HG03139 (cell line): ENCODE data around the gene MAST4.

Experiments used
- ATAC-seq: cut with Tn5 transposase; IDR thresholded peaks from one replicate; pipeline ENCODE4 v1.9.1; 2021; ENCODE audit not compliant: unreplicated experiment

Gene MAST4

DNA sequence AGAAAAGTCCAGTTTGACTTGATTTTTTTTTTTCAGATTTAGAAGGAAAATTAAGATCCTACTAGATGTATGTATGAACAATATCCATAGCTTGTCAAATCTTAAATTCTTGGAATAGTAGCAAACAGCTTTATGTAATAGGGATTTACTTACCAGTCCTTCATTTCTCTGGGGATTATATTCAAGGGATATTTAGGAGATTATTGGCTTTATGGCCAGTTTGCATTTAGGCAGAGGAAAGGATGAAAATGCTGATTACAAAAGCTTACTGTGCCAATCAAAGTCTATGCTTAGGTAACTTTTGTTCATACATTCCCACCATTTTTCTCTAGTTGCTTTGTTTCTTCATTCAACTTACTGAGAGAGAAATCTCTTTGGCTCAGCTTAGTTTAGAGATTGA is 47.9 kb downstream of the MAST4 start:
- ATAC-seq: no peak

GRCh38 chr5:66645039-66645438 is 48.8 kb downstream of the MAST4 start:
- no peak for ATAC-seq

- ATAC-seq: no peak
Observed at GRCh38 chr5:66646570-66646969, 50.4 kb downstream of the MAST4 start.

DNA sequence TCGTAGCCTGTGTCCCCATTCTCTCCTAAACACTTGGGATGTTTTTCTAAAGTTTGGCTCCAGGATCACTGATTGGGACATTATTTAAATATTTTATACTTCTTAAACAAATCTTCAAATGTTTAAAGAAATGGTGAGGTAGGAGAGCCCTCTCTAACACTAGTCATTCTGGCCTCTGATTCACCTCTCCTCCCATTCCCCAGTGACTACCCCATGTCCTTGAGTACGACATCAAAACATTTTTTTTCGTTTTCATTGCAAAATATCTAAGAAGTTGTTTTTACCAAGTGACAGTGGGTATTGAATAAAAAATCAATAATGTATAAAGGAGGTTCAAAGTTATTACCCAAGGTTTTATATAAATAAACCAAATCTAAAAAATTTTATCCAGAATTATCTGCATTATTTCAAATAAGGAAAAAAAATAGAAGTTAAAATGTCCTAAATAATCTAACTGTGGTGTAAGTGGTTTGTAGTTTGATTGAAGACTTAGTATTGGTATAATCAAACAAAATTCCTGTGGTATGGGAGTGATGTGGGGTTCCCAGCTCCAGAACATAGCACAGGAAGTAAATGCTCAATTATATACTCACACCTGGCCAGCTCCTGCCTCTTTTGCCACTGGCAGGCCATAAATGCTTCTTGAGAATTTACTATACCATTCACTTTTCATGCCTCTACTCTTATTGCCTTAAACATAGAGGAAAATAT is 51.1 kb downstream of the MAST4 start:
- ATAC-seq: no peak

GRCh38 chr5:66652818-66653217 is 56.6 kb downstream of the MAST4 start:
- no peak for ATAC-seq

- no peak for ATAC-seq
Observed at GRCh38 chr5:66653325-66653724, 57.1 kb downstream of the MAST4 start.

DNA sequence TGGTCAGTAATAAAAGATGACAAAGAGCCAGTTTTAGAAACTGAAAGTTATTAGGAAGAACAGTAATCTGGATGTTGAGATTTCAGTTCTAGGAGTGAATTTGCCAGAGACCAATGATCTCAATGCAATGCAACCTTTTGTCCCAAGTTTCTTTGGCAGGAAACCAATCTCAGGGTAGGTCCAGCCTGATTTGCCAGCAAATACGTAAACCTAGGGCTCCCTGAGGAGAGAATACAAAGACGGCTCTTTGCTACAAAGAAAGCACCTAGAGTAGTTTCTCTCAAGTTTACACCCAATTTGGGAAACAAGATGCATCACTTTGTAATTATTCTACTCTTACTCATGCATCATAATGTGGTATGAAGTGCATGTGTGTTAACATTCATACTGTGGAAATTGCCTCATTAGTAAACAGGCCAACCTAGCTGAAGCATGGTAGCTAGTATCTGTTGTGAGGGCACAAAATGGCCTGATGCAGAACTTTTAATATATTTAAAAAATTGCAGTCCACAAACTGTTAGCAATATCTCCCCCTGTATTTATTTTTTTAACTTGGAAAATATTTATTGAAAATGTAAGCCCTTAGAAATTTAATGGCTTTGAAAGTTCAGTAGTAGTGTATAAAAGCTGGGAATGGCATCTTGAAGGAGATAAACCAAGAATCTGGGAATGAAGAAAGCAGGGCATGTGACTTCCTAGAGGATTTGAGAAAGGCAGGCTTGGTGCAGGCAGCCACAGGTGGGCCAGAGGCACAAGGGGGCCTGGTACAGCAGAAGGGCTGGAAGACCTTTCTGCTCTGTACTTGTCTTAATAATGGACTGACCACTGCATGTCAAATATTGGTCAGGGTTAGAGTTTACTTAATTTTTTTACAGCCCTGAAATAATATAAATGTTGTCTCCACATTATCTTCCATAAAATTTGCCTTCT is 59.5 kb downstream of the MAST4 start:
- no peak for ATAC-seq

DNA sequence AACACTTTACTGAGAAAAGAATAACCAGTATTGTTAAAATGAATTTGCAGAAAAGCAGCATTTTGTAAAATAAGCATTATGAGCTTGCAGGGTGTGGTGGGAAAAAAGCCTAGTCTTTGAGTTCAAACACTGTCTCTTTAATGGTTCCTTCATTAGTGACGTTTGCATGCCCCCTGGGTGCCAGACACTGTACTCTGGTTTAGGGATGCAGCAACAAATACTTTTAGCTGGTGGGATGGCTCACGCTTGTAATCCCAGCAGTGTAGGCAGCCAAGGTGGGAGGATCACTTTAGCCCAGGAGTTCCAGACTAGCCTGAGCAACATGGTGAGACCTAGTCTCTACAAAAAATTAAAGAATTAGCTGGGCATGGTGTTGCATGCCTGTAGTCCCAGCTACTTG is 62.3 kb downstream of the MAST4 start:
- no peak for ATAC-seq

DNA sequence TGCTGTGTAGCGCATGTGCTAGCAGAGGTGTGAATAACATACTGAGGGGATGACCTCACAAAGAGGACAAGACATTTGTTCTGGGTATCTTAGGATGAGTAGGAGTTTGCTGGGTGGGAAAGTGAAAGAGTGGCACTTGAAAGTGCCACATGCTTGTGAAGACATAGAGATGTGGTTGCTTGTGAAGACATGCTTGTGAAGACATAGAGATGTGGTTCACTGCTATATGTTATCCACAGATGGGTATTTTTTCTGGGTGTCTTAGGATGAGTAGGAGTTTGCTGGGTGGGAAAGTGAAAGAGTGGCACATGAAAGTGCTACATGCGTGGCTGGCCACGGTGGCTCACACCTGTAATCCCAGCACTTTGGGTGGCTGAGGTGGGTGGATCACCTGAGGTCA is 63.6 kb downstream of the MAST4 start:
- ATAC-seq: no peak

- no peak for ATAC-seq
Observed at GRCh38 chr5:66660396-66660795, 64.2 kb downstream of the MAST4 start.

GRCh38 chr5:66661149-66661548 is 65.0 kb downstream of the MAST4 start:
- ATAC-seq: no peak

DNA sequence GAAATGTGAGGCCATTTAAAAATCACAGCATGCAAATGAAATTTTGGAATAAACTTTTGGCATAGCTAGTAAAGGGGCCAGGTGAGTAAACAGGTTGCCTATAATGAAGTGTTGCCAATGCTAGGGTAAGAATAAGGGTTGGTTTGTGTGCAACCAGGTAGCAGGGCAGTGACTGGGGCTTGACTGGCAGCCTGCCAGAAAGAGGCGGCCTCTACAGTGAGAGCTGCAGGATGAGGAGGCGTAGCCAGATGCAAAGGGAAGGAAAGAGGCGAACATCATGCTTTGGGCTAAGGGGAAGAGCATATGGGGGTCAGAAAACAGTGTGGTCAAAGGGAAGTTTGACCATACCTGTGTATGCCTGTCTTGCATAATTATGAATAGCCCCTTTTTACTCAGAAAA is 70.6 kb downstream of the MAST4 start:
- no peak for ATAC-seq

DNA sequence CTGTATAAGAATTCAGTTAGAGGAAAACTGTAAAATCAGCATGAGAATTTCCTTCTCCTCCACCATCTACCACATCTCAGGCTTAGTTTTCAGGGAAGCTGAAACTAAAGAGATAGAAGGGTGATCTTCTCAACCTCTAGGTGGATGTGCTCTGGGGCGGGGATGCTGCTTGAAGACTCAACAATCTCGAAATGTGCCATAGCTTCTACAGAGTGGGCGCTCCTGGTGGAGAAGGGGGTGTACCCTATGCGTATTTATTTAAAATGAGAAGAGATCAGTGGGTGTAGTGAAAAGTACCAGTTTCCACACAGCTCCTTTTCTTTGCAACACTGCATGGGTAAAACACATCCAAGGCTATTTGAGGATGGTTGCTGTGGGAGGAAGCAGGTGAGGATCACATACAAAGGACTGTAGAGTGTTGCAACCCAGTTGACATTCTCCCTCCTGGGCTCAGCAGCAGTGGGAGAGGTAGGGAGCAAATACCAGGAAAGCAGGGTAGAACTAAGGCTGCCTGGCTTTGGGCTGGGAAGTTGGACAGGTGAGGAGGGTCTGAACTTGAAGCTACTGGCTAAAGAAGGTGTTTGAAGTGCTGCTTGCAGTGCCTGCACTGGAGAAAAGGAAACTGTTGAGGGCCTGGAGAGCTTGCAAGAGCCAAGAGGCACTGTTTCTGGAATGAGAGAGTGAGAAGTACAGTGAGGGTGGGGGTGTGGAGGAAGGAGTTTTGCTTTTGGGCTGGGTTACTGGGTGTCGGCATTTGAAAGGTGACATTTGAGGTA is 73.1 kb downstream of the MAST4 start:
- no peak for ATAC-seq

DNA sequence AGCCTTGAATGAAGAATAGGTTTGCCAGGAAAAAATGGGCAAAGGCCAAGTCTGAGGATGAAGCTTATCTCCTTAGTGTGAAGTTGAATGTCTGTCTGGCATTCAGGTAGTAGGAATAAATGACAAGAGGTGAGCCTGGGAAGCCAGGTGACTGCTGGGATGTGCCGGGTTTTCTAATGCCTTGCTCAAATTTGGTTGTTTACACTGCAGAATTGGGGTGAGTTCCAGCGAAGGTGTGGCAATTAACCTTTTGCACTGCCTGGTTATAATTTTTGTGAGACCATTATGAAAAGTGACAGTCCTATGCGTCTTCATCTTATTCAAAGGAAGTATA is 73.6 kb downstream of the MAST4 start:
- ATAC-seq: no peak

DNA sequence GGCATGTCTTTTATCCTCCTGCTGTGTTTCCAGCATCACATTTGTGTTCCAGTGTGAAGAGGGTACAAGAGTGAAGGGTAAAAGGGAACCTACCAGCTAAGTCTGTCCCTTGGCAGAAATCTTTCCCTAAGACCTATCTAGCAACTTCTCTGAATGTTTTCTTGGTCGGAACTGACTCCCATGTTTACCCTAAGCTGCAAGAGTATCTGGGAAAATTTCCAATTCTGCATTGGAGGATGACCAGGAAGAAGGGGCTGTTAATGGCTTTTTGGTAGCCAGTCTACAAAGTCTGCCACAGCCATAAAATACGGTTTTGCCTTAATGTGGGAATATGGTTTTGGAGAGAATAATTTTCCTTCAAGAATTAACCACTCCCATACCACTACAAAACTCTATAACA is 75.1 kb downstream of the MAST4 start:
- no peak for ATAC-seq

DNA sequence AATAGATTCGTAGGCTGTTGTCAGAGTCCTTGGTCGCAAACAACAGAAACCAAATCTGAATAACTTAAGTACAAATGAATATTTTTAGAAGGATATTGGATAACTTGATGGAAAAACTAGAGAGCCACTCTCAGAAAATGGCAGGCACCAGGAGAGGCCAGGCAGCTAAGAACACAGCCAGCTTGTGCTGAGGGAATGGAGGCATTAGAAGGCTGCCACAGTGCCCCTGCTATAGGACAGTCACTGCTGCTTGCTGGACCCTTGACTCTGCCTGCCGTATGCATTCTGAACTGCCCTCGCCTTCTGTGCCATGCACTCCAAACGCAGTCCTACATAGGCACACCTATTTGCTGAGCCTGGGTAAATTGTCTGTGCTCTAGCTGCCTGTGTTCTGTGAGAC is 78.6 kb downstream of the MAST4 start:
- no peak for ATAC-seq

DNA sequence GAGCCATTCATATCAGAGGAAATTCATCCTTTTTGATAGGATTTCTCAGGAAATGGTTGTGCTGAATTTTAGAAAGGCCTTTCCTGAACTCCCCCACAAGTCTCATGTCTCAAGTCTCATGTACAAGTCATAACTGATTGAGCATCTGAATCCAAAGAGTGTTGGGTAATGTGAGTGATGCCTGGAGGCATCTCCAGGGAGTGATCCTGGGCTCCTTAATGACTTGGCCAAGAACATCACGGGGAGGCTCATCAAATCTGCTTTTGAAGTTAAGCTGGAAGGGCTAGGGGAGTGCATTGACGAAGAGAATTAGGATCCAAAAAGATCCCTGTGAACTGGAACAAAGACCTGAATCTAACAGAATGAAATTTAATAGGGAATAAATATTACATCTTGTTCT is 79.2 kb downstream of the MAST4 start:
- ATAC-seq: no peak

- no peak for ATAC-seq
Observed at GRCh38 chr5:66680221-66680620, 84.0 kb downstream of the MAST4 start.

- no peak for ATAC-seq
Observed at GRCh38 chr5:66680804-66681203, 84.6 kb downstream of the MAST4 start.

DNA sequence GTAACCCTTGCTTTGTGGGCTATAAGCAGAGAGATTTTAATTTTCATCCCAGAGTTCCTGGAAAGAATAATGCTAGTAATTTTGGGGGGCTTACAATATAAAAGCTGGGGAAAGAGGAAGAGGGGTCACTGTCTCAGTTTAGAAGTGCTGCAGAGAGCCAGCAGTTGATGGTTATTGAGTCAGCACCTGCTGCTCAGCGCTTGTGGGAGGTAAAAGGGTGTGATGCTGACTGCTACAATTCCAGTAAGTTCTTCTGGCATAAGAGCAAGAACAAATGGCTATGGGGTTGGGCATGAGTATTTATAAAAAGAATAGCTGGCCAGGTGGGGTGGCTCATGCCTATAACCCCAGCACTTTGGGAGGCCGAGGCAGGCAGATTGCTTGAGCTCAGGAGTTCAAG is 88.5 kb downstream of the MAST4 start:
- ATAC-seq: no peak

- no peak for ATAC-seq
Observed at GRCh38 chr5:66689522-66690220, 93.5 kb downstream of the MAST4 start.
